ENCODE results near the gene SNX11.

Gene SNX11

GRCh38 chr17:48155889-48156611 is 48.5 kb downstream of the SNX11 start:
- no peak for TF ChIP-seq ZNF274 (IDR thresholded peaks at IDR 0.05; ENCODE audit: low read depth, low read length)
- H3K4me3 ChIP-seq (ENCODE audit: low read length), result no peak overlapping the region

GRCh38 chr17:48159232-48159631 is 51.7 kb downstream of the SNX11 start:
- no peak for TF ChIP-seq ZNF274 (IDR thresholded peaks at IDR 0.05; ENCODE audit: low read depth, low read length)
- H3K4me3 ChIP-seq (ENCODE audit: low read length), result no peak overlapping the region

GRCh38 chr17:48160177-48161081 is 52.9 kb downstream of the SNX11 start:
- no peak overlapping the region for H3K4me3 ChIP-seq (ENCODE audit: low read length)
- no peak for TF ChIP-seq ZNF274 (IDR thresholded peaks at IDR 0.05; ENCODE audit: low read depth, low read length)

- TF ChIP-seq ZNF274 (IDR thresholded peaks at IDR 0.05; ENCODE audit: low read depth, low read length), result no peak
- H3K4me3 ChIP-seq (ENCODE audit: low read length), result no peak overlapping the region
Measured at GRCh38 chr17:48161127-48161905, 53.8 kb downstream of the SNX11 start.

- H3K4me3 ChIP-seq (ENCODE audit: low read length), result no peak overlapping the region
- no peak for TF ChIP-seq ZNF274 (IDR thresholded peaks at IDR 0.05; ENCODE audit: low read depth, low read length)
Measured at GRCh38 chr17:48162306-48162934, 54.9 kb downstream of the SNX11 start.

DNA sequence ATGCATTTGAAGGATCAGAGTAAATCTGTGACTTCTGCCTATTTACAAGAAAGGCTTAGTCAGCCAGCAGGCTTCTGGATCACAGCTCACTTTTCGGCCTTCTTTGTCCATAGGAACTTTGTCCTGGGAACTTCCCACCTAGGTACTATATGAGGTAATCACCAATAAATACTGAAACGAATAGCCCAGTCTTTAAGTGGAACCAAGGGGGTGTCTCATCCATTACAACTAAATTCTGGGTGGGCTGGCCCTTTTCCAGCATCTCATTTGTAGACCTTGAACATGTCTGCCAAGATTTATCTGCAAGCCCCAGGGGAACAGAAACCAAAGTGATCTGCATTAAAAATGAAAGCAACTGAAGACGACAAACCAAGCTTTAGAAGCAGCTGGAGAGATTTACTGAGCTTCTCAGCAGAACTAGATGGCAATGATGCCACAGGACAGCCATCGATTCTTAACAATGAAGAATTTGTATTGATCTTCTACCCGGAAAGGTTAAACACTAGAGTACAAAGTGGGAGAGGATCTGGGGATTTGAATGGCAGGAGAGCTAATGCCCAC is 55.5 kb downstream of the SNX11 start:
- TF ChIP-seq ZNF274 (IDR thresholded peaks at IDR 0.05; ENCODE audit: low read depth, low read length), result no peak
- H3K4me3 ChIP-seq (ENCODE audit: low read length), result peak overlapping the region; percentile 30; the same call in 1 of the 2 replicates

DNA sequence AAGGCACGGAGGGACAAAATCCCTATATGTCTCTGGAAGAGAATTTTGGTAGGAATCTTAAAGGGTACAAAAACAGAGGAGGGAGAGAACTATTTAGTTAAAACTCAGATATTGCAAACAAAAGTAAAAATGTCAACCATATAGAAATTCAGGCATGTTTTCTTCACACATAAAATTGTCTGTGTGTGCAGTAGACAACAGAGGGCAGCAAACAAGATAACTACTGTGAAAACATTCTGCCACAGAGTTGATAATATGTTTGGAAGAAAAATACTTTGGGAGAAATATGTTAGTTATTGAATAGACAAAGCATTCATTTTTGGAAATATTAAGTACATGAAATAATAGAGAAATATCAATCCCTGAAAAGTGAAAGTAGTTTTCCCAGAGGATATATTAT is 56.2 kb downstream of the SNX11 start:
- TF ChIP-seq ZNF274 (IDR thresholded peaks at IDR 0.05; ENCODE audit: low read depth, low read length), result no peak
- no peak overlapping the region for H3K4me3 ChIP-seq (ENCODE audit: low read length)

DNA sequence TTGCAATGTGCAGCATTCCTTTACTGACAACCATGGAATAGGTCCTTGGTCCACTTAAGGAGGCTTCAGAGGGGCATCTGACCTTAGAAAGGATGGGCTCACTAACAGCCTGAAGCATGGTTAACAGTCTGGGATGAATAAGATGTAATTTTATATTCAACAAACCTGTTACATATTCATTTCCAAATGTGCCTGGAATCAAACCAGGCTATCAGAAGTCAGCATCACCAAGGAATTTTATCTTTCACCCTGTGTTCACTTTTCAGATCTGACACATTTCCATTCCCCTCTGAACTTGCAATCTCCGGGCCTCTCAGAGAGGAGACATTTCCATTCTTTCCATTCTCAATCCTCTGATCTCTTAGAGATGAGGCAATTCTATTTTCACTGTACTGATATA is 62.4 kb downstream of the SNX11 start:
- TF ChIP-seq ZNF274 (IDR thresholded peaks at IDR 0.05; ENCODE audit: low read depth, low read length), result no peak
- H3K4me3 ChIP-seq (ENCODE audit: low read length), result no peak overlapping the region

Measured in GM08714 (cell line).